Mammary epithelial cell (primary cell): ENCODE measurements around the gene VAV2.

Experiments
- EZH2 ChIP-seq: IDR thresholded peaks from 2 replicates; pipeline ENCODE4 v1.6.1; 2012; ENCODE audit warnings: low read length, inconsistent platforms, borderline replicate concordance
- TF ChIP-seq, protein P1 (sequence below), 2 donors: IDR thresholded peaks in 1 of 2; conservative IDR thresholded peaks in 1 of 2; 2 replicates each; pipeline ENCODE4 v1.5.1; 2011 to 2012; ENCODE audit warnings: inconsistent platforms in 2 of 2, low read length in 2 of 2, mild to moderate bottlenecking in 2 of 2, control low read depth in 1 of 2, low read depth in 1 of 2; ENCODE audit not compliant: insufficient read depth in 1 of 2; ENCODE audit errors: extremely low read depth in 1 of 2

DNA sequence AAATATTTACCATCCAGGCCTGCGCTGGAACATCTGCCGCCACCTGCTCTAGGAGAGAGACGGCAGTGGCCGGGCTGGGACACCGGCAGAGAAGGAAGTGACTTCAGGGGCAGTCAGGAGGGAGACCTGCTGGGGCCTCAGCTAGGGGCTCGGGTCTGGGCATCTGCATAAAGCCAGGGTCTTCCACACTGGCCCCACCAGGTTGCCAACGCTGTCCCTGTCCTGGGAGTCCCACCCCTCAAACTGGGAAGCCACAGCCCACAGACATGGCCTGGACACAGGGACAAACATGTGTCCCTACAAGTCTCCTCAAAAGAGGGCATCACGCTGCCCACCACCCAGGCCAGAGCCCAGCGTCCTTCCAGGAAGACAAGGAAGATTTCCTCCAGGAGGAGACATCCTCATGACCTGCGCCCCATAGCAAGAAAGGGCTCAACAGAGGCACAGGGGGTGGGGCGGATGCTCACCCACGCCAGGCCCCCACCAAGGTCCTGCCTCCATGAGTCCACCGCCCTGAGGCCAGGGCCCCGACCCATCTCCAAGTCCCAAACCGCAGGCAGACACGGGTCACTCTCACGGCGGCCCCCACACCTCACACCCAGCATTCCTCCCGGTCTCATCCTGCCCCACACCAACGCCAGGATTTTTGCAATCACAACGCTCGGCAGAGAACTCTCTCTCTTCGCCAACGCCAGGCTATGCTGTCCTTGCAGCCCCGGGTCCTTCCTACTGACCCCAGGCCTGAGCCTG is 9.0 kb downstream of the VAV2 start:
- TF ChIP-seq, protein P1, sequence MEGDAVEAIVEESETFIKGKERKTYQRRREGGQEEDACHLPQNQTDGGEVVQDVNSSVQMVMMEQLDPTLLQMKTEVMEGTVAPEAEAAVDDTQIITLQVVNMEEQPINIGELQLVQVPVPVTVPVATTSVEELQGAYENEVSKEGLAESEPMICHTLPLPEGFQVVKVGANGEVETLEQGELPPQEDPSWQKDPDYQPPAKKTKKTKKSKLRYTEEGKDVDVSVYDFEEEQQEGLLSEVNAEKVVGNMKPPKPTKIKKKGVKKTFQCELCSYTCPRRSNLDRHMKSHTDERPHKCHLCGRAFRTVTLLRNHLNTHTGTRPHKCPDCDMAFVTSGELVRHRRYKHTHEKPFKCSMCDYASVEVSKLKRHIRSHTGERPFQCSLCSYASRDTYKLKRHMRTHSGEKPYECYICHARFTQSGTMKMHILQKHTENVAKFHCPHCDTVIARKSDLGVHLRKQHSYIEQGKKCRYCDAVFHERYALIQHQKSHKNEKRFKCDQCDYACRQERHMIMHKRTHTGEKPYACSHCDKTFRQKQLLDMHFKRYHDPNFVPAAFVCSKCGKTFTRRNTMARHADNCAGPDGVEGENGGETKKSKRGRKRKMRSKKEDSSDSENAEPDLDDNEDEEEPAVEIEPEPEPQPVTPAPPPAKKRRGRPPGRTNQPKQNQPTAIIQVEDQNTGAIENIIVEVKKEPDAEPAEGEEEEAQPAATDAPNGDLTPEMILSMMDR (conservative IDR thresholded peaks at IDR 0.05 in 1 of 2, IDR thresholded peaks at IDR 0.05 in 1 of 2; ENCODE audit: extremely low read depth in 1 of 2, insufficient read depth in 1 of 2, low read depth in 1 of 2, low read length in 2 of 2): no peak
- no peak for TF ChIP-seq EZH2
